WTC11 (cell line): Measurements from ENCODE around the gene SHBG.

Experiments
- CREB1 ChIP-seq: sonication (generic); formaldehyde crosslinking; IDR thresholded peaks from 2 replicates; pipeline ENCODE4 v1.8.0; 2023; ENCODE audit warnings: mild to moderate bottlenecking, missing genetic modification reagents
- NFATC4 ChIP-seq: fragments of 250-450 bp; sonication (Bioruptor Pico); IDR thresholded peaks from 2 replicates; pipeline ENCODE4 v1.9.0; 2021; ENCODE audit warnings: mild to moderate bottlenecking
- RELA ChIP-seq: sonication (generic); formaldehyde crosslinking; IDR thresholded peaks from 2 replicates; pipeline ENCODE4 v1.8.1; 2022; ENCODE audit warnings: missing genetic modification reagents, mild to moderate bottlenecking, borderline replicate concordance
- SMAD3 ChIP-seq: sonication (generic); formaldehyde crosslinking; IDR thresholded peaks from 2 replicates; pipeline ENCODE4 v1.8.0; 2022; ENCODE audit warnings: missing genetic modification reagents, mild to moderate bottlenecking, borderline replicate concordance
- TF ChIP-seq, protein P1 (sequence below): sonication (generic); formaldehyde crosslinking; IDR thresholded peaks from 2 replicates; pipeline ENCODE4 v1.8.1; 2023; ENCODE audit warnings: mild to moderate bottlenecking, missing genetic modification reagents, moderate library complexity
- TF ChIP-seq, protein P2 (sequence below): fragments of 200-600 bp; IDR thresholded peaks from 2 replicates; pipeline ENCODE4 v1.8.0; 2022; ENCODE audit warnings: antibody characterized with exemption
- TF ChIP-seq, protein P3 (sequence below): sonication (generic); formaldehyde crosslinking; IDR thresholded peaks from 2 replicates; pipeline ENCODE4 v1.8.0; 2022; ENCODE audit warnings: mild to moderate bottlenecking, missing genetic modification reagents
- TF ChIP-seq, protein P4 (sequence below): sonication (generic); formaldehyde crosslinking; IDR thresholded peaks from 2 replicates; pipeline ENCODE4 v1.8.1; 2023; ENCODE audit warnings: mild to moderate bottlenecking, missing genetic modification reagents, moderate library complexity
- TF ChIP-seq, protein P5 (sequence below): sonication (generic); formaldehyde crosslinking; IDR thresholded peaks from 2 replicates; pipeline ENCODE4 v1.8.1; 2022; ENCODE audit warnings: low read depth, missing genetic modification reagents, borderline replicate concordance

DNA sequence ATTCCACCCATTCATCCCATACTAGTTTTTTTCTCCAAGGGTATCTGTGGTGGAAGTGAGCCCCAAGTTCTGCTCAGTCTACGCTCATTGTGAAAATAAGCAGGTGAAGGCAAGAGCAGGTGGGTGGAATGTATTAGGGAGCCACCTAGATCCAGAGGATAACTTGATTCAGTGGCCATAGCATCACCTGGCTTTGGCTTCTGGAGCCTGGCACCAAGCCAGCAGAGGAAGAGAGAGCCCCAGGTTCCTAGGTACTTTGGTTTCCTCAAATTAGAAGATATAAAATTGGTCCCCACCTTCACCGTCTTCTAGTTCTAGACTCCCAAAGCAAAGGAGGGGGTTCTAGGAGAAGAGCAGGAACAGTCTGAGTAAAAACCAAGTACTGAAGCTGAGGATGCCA is 19.3 kb upstream of the SHBG start:
- TF ChIP-seq, protein P1, sequence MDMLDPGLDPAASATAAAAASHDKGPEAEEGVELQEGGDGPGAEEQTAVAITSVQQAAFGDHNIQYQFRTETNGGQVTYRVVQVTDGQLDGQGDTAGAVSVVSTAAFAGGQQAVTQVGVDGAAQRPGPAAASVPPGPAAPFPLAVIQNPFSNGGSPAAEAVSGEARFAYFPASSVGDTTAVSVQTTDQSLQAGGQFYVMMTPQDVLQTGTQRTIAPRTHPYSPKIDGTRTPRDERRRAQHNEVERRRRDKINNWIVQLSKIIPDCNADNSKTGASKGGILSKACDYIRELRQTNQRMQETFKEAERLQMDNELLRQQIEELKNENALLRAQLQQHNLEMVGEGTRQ (CRISPR knock-in tag) = no peak
- TF ChIP-seq, protein P2, sequence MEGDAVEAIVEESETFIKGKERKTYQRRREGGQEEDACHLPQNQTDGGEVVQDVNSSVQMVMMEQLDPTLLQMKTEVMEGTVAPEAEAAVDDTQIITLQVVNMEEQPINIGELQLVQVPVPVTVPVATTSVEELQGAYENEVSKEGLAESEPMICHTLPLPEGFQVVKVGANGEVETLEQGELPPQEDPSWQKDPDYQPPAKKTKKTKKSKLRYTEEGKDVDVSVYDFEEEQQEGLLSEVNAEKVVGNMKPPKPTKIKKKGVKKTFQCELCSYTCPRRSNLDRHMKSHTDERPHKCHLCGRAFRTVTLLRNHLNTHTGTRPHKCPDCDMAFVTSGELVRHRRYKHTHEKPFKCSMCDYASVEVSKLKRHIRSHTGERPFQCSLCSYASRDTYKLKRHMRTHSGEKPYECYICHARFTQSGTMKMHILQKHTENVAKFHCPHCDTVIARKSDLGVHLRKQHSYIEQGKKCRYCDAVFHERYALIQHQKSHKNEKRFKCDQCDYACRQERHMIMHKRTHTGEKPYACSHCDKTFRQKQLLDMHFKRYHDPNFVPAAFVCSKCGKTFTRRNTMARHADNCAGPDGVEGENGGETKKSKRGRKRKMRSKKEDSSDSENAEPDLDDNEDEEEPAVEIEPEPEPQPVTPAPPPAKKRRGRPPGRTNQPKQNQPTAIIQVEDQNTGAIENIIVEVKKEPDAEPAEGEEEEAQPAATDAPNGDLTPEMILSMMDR = no peak
- TF ChIP-seq, protein P3, sequence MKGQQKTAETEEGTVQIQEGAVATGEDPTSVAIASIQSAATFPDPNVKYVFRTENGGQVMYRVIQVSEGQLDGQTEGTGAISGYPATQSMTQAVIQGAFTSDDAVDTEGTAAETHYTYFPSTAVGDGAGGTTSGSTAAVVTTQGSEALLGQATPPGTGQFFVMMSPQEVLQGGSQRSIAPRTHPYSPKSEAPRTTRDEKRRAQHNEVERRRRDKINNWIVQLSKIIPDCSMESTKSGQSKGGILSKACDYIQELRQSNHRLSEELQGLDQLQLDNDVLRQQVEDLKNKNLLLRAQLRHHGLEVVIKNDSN (CRISPR knock-in tag) = no peak
- TF ChIP-seq SMAD3 (CRISPR knock-in tag) = no peak
- TF ChIP-seq CREB1 (CRISPR knock-in tag) = no peak
- TF ChIP-seq, protein P4, sequence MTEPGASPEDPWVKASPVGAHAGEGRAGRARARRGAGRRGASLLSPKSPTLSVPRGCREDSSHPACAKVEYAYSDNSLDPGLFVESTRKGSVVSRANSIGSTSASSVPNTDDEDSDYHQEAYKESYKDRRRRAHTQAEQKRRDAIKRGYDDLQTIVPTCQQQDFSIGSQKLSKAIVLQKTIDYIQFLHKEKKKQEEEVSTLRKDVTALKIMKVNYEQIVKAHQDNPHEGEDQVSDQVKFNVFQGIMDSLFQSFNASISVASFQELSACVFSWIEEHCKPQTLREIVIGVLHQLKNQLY = no peak
- no peak for TF ChIP-seq NFATC4
- TF ChIP-seq RELA (CRISPR knock-in tag) = no peak
- TF ChIP-seq, protein P5, sequence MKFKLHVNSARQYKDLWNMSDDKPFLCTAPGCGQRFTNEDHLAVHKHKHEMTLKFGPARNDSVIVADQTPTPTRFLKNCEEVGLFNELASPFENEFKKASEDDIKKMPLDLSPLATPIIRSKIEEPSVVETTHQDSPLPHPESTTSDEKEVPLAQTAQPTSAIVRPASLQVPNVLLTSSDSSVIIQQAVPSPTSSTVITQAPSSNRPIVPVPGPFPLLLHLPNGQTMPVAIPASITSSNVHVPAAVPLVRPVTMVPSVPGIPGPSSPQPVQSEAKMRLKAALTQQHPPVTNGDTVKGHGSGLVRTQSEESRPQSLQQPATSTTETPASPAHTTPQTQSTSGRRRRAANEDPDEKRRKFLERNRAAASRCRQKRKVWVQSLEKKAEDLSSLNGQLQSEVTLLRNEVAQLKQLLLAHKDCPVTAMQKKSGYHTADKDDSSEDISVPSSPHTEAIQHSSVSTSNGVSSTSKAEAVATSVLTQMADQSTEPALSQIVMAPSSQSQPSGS = no peak
